Central memory CD8-positive, alpha-beta T cell (primary cell): ENCODE results near the gene PSD4.
A peak's percentile ranks its signal among the peaks of the same experiment; 100 is the strongest.

Experiments
- ATAC-seq: fragments of 150-1000 bp; cut with Tn5 transposase; replicated peaks from 2 replicates; pipeline ENCODE4 v1.10.0; 2022; ENCODE audit warnings: mild to moderate bottlenecking, moderate FRiP score, moderate number of reproducible peaks; ENCODE audit not compliant: poor library complexity, severe bottlenecking; ENCODE audit errors: extremely low read depth
- DNase-seq, 2 donors: peaks; one replicate each; pipeline ENCODE4 v3.0.0; 2021; ENCODE audit warnings: low spot score in 2 of 2
- H3K27ac Mint-ChIP-seq: one replicate; pipeline ENCODE4 v1.8.0; 2022; ENCODE audit warnings: low read depth, mild to moderate bottlenecking, moderate library complexity, mixed read lengths
- H3K27me3 Mint-ChIP-seq: one replicate; pipeline ENCODE4 v1.8.0; 2022; ENCODE audit warnings: mixed read lengths
- H3K36me3 Mint-ChIP-seq: one replicate; pipeline ENCODE4 v1.8.0; 2022; ENCODE audit warnings: mild to moderate bottlenecking, moderate library complexity, mixed read lengths; ENCODE audit not compliant: insufficient read depth
- H3K4me1 Mint-ChIP-seq: one replicate; pipeline ENCODE4 v1.8.0; 2022; ENCODE audit warnings: mixed read lengths
- H3K4me3 Mint-ChIP-seq: one replicate; pipeline ENCODE4 v1.8.0; 2022; ENCODE audit warnings: mild to moderate bottlenecking, moderate library complexity, mixed read lengths
- H3K9me3 Mint-ChIP-seq: one replicate; pipeline ENCODE4 v1.8.0; 2022; ENCODE audit warnings: mixed read lengths

Gene PSD4

DNA sequence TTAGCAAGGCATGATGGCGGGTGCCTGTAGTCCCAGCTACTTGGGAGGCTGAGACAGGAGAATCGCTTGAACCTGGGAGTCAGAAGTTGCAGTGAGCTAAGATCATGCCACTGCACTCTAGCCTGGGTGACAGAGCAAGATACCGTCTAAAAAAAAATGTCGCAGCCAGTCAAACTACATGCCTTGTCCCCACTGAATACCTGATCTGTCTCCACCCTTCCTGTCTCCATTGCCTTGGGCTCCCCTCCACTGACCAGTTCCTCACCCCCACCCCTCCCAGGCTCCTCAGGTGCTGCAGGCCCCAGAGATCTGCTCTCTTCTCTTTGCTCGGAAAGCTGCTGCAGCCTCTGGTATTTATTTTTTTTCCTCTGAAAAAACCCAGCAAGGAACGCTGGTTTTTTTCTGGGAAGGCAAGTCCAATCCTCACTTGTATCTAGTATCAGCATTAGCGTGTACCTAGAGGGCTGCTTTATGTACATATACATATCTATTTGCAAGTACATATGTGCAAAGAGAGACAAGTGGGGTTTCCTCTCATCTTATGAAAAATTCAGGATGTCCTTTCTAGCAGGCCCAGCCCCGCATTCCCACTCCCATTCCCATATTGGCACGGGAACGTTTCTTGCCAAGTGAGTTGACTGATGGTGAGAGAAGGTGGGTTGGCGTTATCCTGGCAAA lies 4.4 kb downstream of the PSD4 start:
- peak overlapping the region; percentile 82 for H3K4me3 Mint-ChIP-seq
- peak overlapping the region; percentile 89 for H3K27ac Mint-ChIP-seq
- H3K4me1 Mint-ChIP-seq: peaks cover 90% of the 10 kb centered on the region
- H3K27me3 Mint-ChIP-seq: no peaks in the 10 kb centered on the region
- DNase-seq (no peak), ATAC-seq (no peak)
- no peaks in the 10 kb centered on the region for H3K9me3 Mint-ChIP-seq
- H3K36me3 Mint-ChIP-seq: peaks cover 42% of the 10 kb centered on the region

GRCh38 chr2:113178891-113179290 lies 5.1 kb downstream of the PSD4 start:
- H3K27me3 Mint-ChIP-seq: no peaks in the 10 kb centered on the region
- H3K4me1 Mint-ChIP-seq: peaks cover 90% of the 10 kb centered on the region
- H3K36me3 Mint-ChIP-seq: peaks cover 42% of the 10 kb centered on the region
- no peaks in the 10 kb centered on the region for H3K9me3 Mint-ChIP-seq
- H3K27ac Mint-ChIP-seq: peak overlapping the region; percentile 89
- ATAC-seq: no peak
- peak overlapping the region; percentile 82 for H3K4me3 Mint-ChIP-seq
- DNase-seq: no peak

GRCh38 chr2:113179446-113180045 lies 5.8 kb downstream of the PSD4 start:
- peaks cover 87% of the 10 kb centered on the region for H3K4me1 Mint-ChIP-seq
- peaks cover 40% of the 10 kb centered on the region for H3K36me3 Mint-ChIP-seq
- DNase-seq: no peak
- peak overlapping the region; percentile 82 for H3K4me3 Mint-ChIP-seq
- H3K9me3 Mint-ChIP-seq: no peaks in the 10 kb centered on the region
- H3K27ac Mint-ChIP-seq: peak overlapping the region; percentile 89
- no peaks in the 10 kb centered on the region for H3K27me3 Mint-ChIP-seq
- no peak for ATAC-seq

- Mint-ChIP-seq H3K36me3 (peaks cover 40% of the 10 kb centered on the region), H3K4me3 (peak overlapping the region; percentile 82), H3K27ac (peak overlapping the region; percentile 85), H3K4me1 (peaks cover 89% of the 10 kb centered on the region), H3K9me3 (no peaks in the 10 kb centered on the region), H3K27me3 (no peaks in the 10 kb centered on the region)
- DNase-seq (no peak), ATAC-seq (no peak)
These were observed 6.6 kb downstream of the PSD4 start for GRCh38 chr2:113180131-113180946.

DNA sequence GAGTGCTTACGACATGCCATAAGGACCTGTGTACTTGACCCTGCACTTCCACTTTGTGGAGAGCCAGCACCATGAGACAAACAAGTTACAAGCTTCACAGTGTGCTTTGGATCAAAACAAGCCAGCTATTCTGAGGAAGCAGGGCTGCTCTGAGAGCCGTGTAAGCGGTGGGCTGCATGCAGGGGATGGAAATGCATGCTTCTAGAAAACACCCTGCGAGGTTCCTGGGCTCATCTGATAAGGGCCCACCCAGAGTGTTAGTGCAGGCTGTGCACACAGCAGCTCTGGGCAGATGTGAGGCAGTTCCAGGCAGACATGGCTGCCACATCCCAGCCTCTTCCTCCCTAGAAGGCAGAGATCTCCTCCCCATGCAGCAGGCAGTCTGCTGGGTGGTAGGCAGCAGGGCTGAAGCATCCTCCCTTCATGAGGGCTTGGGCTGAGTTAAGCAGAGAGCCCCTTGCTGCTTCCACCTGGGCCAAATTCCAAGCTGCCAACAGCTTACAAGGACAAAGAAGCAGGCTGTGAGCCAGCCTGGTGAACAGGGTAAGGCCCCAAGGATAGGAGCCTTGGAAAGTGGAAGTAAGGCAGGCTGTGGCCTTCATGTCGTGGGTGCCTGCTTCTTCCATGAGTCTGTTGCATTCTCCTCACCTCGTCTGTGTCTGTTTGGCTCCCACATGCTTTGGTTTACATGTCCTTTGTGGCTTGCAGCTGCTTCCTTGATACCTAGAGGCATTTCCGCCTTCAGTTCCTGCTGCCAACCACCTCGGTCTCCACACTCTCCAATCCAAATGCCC lies 7.7 kb downstream of the PSD4 start:
- Mint-ChIP-seq H3K9me3 (no peaks in the 10 kb centered on the region), H3K27ac (peak overlapping the region; percentile 85), H3K27me3 (no peaks in the 10 kb centered on the region), H3K36me3 (peaks cover 47% of the 10 kb centered on the region), H3K4me1 (peaks cover 97% of the 10 kb centered on the region), H3K4me3 (peak overlapping the region; percentile 82)
- DNase-seq: no peak
- peak; percentile 25 for ATAC-seq

GRCh38 chr2:113182471-113183260 lies 8.9 kb downstream of the PSD4 start:
- H3K36me3 Mint-ChIP-seq: peaks cover 47% of the 10 kb centered on the region

GRCh38 chr2:113183264-113183663 lies 9.5 kb downstream of the PSD4 start:
- Mint-ChIP-seq H3K4me3 (peak overlapping the region; percentile 27), H3K27ac (peak overlapping the region; percentile 35), H3K27me3 (no peaks in the 10 kb centered on the region), H3K9me3 (no peaks in the 10 kb centered on the region), H3K36me3 (peaks cover 48% of the 10 kb centered on the region), H3K4me1 (peaks cover 95% of the 10 kb centered on the region)
- ATAC-seq (no peak), DNase-seq (no peak)

More at GRCh38 chr2:113182471-113183260, 8.9 kb downstream of the PSD4 start:
- DNase-seq (no peak), ATAC-seq (no peak)
- Mint-ChIP-seq H3K27me3 (no peaks in the 10 kb centered on the region), H3K9me3 (no peaks in the 10 kb centered on the region), H3K4me1 (peaks cover 97% of the 10 kb centered on the region), H3K27ac (peak overlapping the region; percentile 35), H3K4me3 (peak overlapping the region; percentile 27)

- Mint-ChIP-seq H3K27me3 (no peaks in the 10 kb centered on the region), H3K4me1 (peaks cover 92% of the 10 kb centered on the region), H3K4me3 (peak overlapping the region; percentile 27), H3K9me3 (no peaks in the 10 kb centered on the region), H3K36me3 (peaks cover 50% of the 10 kb centered on the region), H3K27ac (peak overlapping the region; percentile 35)
- no peak for DNase-seq
- no peak for ATAC-seq
These were observed 9.9 kb downstream of the PSD4 start for GRCh38 chr2:113183703-113184102.

DNA sequence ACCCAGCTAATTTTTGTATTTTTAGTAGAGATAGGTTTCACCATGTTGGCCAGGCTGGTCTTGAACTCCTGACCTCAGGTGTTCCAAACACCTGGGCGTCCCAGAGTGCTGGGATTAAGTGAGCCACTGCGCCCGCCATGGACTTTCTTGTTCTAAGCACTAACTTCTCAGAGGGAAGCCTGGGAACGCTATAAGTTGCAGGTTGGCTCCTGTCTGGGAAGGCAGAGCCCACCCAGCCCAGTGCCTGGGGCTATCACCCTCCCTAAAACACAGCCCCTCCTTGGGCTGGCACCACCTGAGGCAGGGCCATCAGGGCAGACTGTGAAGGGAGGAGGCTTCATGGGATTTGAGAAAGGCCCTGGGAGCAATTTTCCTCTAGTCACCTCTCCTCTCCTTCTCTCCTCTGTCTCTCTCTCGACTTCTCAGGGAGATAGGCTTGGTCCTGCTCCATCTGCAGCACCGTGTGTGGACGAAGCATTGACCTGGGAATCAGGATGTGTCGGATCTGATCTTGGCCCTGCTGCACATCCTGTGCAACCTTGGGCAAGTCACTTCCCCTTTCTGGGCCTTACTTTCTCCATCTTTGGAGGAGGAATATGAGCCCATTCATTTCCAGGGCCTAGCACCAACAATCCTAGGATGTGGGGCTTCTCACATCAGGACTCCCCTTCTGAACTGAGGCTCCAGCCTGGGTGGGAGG lies 10.9 kb downstream of the PSD4 start:
- no peaks in the 10 kb centered on the region for H3K9me3 Mint-ChIP-seq
- peak overlapping the region; percentile 37 for H3K4me3 Mint-ChIP-seq
- no peak for ATAC-seq
- no peak for DNase-seq
- peak overlapping the region; percentile 35 for H3K27ac Mint-ChIP-seq
- H3K36me3 Mint-ChIP-seq: peaks cover 55% of the 10 kb centered on the region
- no peaks in the 10 kb centered on the region for H3K27me3 Mint-ChIP-seq
- H3K4me1 Mint-ChIP-seq: peaks cover 92% of the 10 kb centered on the region

- Mint-ChIP-seq H3K27ac (peak overlapping the region; percentile 14), H3K4me3 (peak overlapping the region; percentile 37), H3K36me3 (peaks cover 56% of the 10 kb centered on the region), H3K4me1 (peaks cover 86% of the 10 kb centered on the region), H3K27me3 (no peaks in the 10 kb centered on the region), H3K9me3 (no peaks in the 10 kb centered on the region)
- ATAC-seq (no peak), DNase-seq (no peak)
These were observed 12.1 kb downstream of the PSD4 start for GRCh38 chr2:113185664-113186432.

DNA sequence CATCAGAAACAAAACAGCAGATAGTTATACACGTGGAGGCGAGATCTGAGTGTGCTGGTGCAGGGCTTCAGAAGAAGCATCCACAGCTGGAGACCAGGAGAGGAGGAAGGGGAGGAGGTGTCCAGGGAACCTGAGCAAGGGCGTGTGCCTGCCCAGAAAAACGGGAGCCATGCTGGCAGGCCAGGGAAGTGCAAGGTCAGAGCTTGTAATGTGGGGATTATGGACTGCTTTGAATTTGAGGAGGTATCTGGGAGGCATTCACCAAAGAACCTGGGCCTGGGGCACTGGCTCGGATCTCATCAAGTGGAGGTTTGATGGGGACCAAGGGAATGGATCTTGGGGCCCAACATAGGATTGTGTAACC lies 12.6 kb downstream of the PSD4 start:
- no peaks in the 10 kb centered on the region for H3K9me3 Mint-ChIP-seq
- H3K27ac Mint-ChIP-seq: peak overlapping the region; percentile 14
- H3K4me1 Mint-ChIP-seq: peaks cover 81% of the 10 kb centered on the region
- H3K36me3 Mint-ChIP-seq: peaks cover 60% of the 10 kb centered on the region
- H3K4me3 Mint-ChIP-seq: peak overlapping the region; percentile 37
- no peak for ATAC-seq
- H3K27me3 Mint-ChIP-seq: no peaks in the 10 kb centered on the region
- DNase-seq: no peak
